Peyer's patch (tissue), 4 donors: ENCODE results near the gene KLHL22.

Experiments
- POLR2A ChIP-seq, 2 donors: fragments of 450-650 bp; IDR thresholded peaks; one replicate each; pipeline ENCODE4 v1.5.1; 2017; ENCODE audit warnings: antibody characterized with exemption in 2 of 2, mild to moderate bottlenecking in 2 of 2, moderate library complexity in 2 of 2
- TF ChIP-seq, protein P1 (sequence below), 6 experiments: fragments of 450-650 bp in 4 of 6; fragments of 200-600 bp in 2 of 6; sonication (generic) in 1 of 6; IDR thresholded peaks; one replicate each; pipeline ENCODE4 v1.5.1; 2017 to 2019; ENCODE audit warnings: antibody characterized with exemption in 6 of 6, mild to moderate bottlenecking in 3 of 6, moderate library complexity in 1 of 6

DNA sequence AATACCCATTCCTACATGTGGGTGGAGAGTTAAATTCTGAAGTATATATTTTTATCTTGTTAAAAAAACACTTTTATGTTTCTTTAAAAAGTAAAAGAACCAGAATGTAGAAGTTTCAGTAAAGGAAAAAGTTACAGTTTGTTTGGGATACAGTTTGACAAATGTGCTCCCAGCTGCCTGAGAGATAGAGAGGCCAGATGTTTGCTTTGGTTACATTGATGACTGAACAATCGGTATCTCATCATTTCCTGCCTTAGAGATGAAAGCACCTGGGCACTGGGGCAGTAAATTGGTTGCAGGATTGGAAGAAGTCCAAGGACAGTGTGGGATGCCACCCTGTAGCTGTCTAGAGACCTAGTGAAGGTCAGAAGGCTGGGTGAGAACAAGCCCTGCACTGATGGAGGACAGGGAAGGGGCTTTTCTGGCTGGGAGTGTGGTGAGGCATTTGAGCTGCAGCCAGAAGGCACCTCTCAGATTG is 28.4 kb upstream of the KLHL22 start:
- TF ChIP-seq, protein P1, sequence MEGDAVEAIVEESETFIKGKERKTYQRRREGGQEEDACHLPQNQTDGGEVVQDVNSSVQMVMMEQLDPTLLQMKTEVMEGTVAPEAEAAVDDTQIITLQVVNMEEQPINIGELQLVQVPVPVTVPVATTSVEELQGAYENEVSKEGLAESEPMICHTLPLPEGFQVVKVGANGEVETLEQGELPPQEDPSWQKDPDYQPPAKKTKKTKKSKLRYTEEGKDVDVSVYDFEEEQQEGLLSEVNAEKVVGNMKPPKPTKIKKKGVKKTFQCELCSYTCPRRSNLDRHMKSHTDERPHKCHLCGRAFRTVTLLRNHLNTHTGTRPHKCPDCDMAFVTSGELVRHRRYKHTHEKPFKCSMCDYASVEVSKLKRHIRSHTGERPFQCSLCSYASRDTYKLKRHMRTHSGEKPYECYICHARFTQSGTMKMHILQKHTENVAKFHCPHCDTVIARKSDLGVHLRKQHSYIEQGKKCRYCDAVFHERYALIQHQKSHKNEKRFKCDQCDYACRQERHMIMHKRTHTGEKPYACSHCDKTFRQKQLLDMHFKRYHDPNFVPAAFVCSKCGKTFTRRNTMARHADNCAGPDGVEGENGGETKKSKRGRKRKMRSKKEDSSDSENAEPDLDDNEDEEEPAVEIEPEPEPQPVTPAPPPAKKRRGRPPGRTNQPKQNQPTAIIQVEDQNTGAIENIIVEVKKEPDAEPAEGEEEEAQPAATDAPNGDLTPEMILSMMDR (IDR thresholded peaks at IDR 0.05), result no peak
- no peak for TF ChIP-seq POLR2A (IDR thresholded peaks at IDR 0.05)
